ENCODE data around the gene ZNF627. TPM values are rescaled to one million over a fixed set of nuclear protein-coding genes. Genes with fewer than 3 reads are reported as not detected.

ZNF627 gene
- total and polyA plus RNA-seq, 2 experiments from 2014 or later: 7.8 to 21.2 TPM

- Histone ChIP-seq H3K79me2 (peaks cover 98% of the 10 kb centered on the region), H3K4me1 (ENCODE audit: insufficient read depth) (no peaks in the 10 kb centered on the region), H3K4me2 (no peak overlapping the region), H3K27ac (no peak overlapping the region), H2AFZ (no peak overlapping the region), H3K9me3 (ENCODE audit: low read depth) (no peaks in the 10 kb centered on the region), H3K27me3 (no peaks in the 10 kb centered on the region), H3K4me3 (no peak overlapping the region), H4K20me1 (ENCODE audit: insufficient read depth, poor library complexity, severe bottlenecking) (peaks cover 6% of the 10 kb centered on the region), H3K36me3 (replicated peaks; ENCODE audit: insufficient read depth, low read depth) (no peaks in the 10 kb centered on the region), H3K9me2 (replicated peaks; ENCODE audit: insufficient read depth) (no peaks in the 10 kb centered on the region)
- no peak for TF ChIP-seq CTCF (IDR thresholded peaks at IDR 0.05; ENCODE audit: poor library complexity)
- TF ChIP-seq EZH2phosphoT487 (IDR thresholded peaks at IDR 0.05; ENCODE audit: low read depth, severe bottlenecking, unreplicated experiment): no peak
- 97% methylated on average over 8 of the region's 8 CpGs for WGBS (ENCODE audit: low lambda C conversion rate, missing lambda C conversion rate)
- no peak for DNase-seq (ENCODE audit: low spot score)
Observed at GRCh38 chr19:11606484-11606883, 9.2 kb downstream of the ZNF627 start.

- H2AFZ ChIP-seq: no peak overlapping the region
- peaks cover 3% of the 10 kb centered on the region for H3K9me3 ChIP-seq (ENCODE audit: low read depth)
- TF ChIP-seq EZH2phosphoT487 (IDR thresholded peaks at IDR 0.05; ENCODE audit: low read depth, severe bottlenecking, unreplicated experiment): no peak
- TF ChIP-seq CTCF (IDR thresholded peaks at IDR 0.05; ENCODE audit: poor library complexity): no peak
- H3K4me2 ChIP-seq: no peak overlapping the region
- no peaks in the 10 kb centered on the region for H3K9me2 ChIP-seq (replicated peaks; ENCODE audit: insufficient read depth)
- H3K27me3 ChIP-seq: no peaks in the 10 kb centered on the region
- DNase-seq (ENCODE audit: low spot score): no peak
- peaks cover 11% of the 10 kb centered on the region for H3K36me3 ChIP-seq (replicated peaks; ENCODE audit: insufficient read depth, low read depth)
- H3K79me2 ChIP-seq: peaks cover 68% of the 10 kb centered on the region
- H3K4me1 ChIP-seq (ENCODE audit: insufficient read depth): no peaks in the 10 kb centered on the region
- 96% methylated on average over 1 of the region's 1 CpG for whole genome bisulfite sequencing (ENCODE audit: low lambda C conversion rate, missing lambda C conversion rate)
- no peak overlapping the region for H3K27ac ChIP-seq
- H4K20me1 ChIP-seq (ENCODE audit: insufficient read depth, poor library complexity, severe bottlenecking): peaks cover 6% of the 10 kb centered on the region
- no peak overlapping the region for H3K4me3 ChIP-seq
Observed at GRCh38 chr19:11611730-11612129, 14.4 kb downstream of the ZNF627 start.

- H3K9me2 ChIP-seq (replicated peaks; ENCODE audit: insufficient read depth): no peaks in the 10 kb centered on the region
- H4K20me1 ChIP-seq (ENCODE audit: insufficient read depth, poor library complexity, severe bottlenecking): peaks cover 6% of the 10 kb centered on the region
- peaks cover 15% of the 10 kb centered on the region for H3K9me3 ChIP-seq (ENCODE audit: low read depth)
- H3K36me3 ChIP-seq (replicated peaks; ENCODE audit: insufficient read depth, low read depth): peaks cover 23% of the 10 kb centered on the region
- H3K4me3 ChIP-seq: no peak overlapping the region
- no peak for DNase-seq (ENCODE audit: low spot score)
- H3K79me2 ChIP-seq: peaks cover 68% of the 10 kb centered on the region
- TF ChIP-seq EZH2phosphoT487 (IDR thresholded peaks at IDR 0.05; ENCODE audit: low read depth, severe bottlenecking, unreplicated experiment) (no peak), EZH2 (IDR thresholded peaks at IDR 0.05; ENCODE audit: borderline replicate concordance) (no peak), CTCF (IDR thresholded peaks at IDR 0.05; ENCODE audit: poor library complexity) (no peak)
- no peak overlapping the region for H2AFZ ChIP-seq
- no peaks in the 10 kb centered on the region for H3K4me1 ChIP-seq (ENCODE audit: insufficient read depth)
- H3K27me3 ChIP-seq: no peaks in the 10 kb centered on the region
- 96% methylated on average over 4 of the region's 5 CpGs for WGBS (ENCODE audit: low lambda C conversion rate, missing lambda C conversion rate)
- no peak overlapping the region for H3K27ac ChIP-seq
- no peak overlapping the region for H3K4me2 ChIP-seq
Observed at GRCh38 chr19:11612816-11613511, 15.7 kb downstream of the ZNF627 start.

Measured in hepatocyte (in vitro differentiated cells).